AG08395 (cell line): ENCODE data around the gene WDR59.

Experiments used
- DNase-seq: peaks from one replicate; pipeline ENCODE4 v3.0.0; 2012; ENCODE audit warnings: mixed read lengths, low spot score

Gene WDR59

GRCh38 chr16:74902161-74902560 lies 82.8 kb downstream of the WDR59 start:
- DNase-seq = no peak

- no peak for DNase-seq
Observed at GRCh38 chr16:74901606-74902005, 83.3 kb downstream of the WDR59 start.

- no peak for DNase-seq
Observed at GRCh38 chr16:74899816-74900215, 85.1 kb downstream of the WDR59 start.

GRCh38 chr16:74898659-74899058 lies 86.3 kb downstream of the WDR59 start:
- DNase-seq = no peak

- peak; percentile 88 for DNase-seq
Observed at GRCh38 chr16:74896389-74897370, 88.2 kb downstream of the WDR59 start.

- DNase-seq = no peak
Observed at GRCh38 chr16:74893541-74893940, 91.4 kb downstream of the WDR59 start.

GRCh38 chr16:74892574-74893461 lies 92.1 kb downstream of the WDR59 start:
- no peak for DNase-seq

GRCh38 chr16:74888888-74889287 lies 96.0 kb downstream of the WDR59 start:
- no peak for DNase-seq

GRCh38 chr16:74888232-74888862 lies 96.6 kb downstream of the WDR59 start:
- no peak for DNase-seq

- no peak for DNase-seq
Observed at GRCh38 chr16:74887084-74887483, 97.8 kb downstream of the WDR59 start.

GRCh38 chr16:74877706-74878105 lies 107.2 kb downstream of the WDR59 start:
- no peak for DNase-seq

- DNase-seq = no peak
Observed at GRCh38 chr16:74874912-74875546, 109.9 kb downstream of the WDR59 start.

GRCh38 chr16:74874123-74874522 lies 110.8 kb downstream of the WDR59 start:
- no peak for DNase-seq

GRCh38 chr16:74872302-74872701 lies 112.6 kb downstream of the WDR59 start:
- DNase-seq = no peak

GRCh38 chr16:74871608-74872007 lies 113.3 kb downstream of the WDR59 start:
- no peak for DNase-seq

- peak; percentile 31 for DNase-seq
Observed at GRCh38 chr16:74868501-74868900, 116.4 kb downstream of the WDR59 start.

GRCh38 chr16:74868035-74868434 lies 116.9 kb downstream of the WDR59 start:
- DNase-seq = no peak

- no peak for DNase-seq
Observed at GRCh38 chr16:74867281-74867849, 117.6 kb downstream of the WDR59 start.

GRCh38 chr16:74865922-74866598 lies 118.9 kb downstream of the WDR59 start:
- no peak for DNase-seq

GRCh38 chr16:74862743-74863244 lies 122.1 kb downstream of the WDR59 start:
- peak; percentile 61 for DNase-seq

- no peak for DNase-seq
Observed at GRCh38 chr16:74852500-74852875, 132.4 kb downstream of the WDR59 start.
